Stimulated activated CD4-positive, alpha-beta T cell treated with anti-CD3 and anti-CD28 coated beads, Interleukin-4, amount 100 ng/mL, for 24 hours (primary cell): ENCODE results near the gene PRODH2.

Source experiments
- DNase-seq: peaks from one replicate; pipeline ENCODE4 v3.0.0-alpha.2; 2020

Gene PRODH2

DNA sequence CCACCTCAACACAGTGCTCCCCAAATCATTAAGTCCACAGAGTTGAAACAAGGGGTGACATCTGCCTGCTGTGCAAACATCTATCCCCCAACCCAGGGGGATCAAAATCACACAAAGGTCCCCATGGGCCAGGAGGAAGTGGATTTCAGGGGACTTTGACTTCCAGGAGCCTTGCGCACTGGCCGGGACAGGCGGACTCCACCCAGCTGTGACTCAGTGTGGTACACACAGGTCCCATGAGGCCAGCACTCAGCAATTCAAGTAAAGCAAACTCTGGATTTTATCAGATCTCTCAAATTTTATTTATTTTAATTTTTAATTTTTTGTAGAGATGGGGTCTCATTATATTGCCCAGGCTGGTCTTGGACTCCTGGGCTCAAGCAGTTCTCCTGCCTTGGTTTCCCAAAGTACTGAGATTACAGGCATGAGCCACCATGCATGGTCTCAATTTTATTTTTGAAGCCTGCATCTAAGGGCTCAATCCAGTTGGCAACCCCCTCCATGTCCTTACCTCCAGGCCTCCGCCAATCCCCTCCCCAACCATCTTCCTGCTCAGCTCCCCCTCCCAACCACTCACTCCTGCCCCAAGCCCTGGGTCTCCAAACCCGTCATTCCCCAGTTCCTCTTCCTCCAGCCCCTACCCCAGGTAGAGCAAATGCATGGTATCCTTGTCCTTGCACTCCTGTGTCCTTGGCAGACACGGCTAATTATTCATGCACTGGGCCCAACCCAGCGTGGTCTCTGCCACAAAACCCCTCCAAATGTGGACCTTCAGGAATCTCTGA, 19.1 kb downstream of the PRODH2 start:
- DNase-seq, result no peak

DNA sequence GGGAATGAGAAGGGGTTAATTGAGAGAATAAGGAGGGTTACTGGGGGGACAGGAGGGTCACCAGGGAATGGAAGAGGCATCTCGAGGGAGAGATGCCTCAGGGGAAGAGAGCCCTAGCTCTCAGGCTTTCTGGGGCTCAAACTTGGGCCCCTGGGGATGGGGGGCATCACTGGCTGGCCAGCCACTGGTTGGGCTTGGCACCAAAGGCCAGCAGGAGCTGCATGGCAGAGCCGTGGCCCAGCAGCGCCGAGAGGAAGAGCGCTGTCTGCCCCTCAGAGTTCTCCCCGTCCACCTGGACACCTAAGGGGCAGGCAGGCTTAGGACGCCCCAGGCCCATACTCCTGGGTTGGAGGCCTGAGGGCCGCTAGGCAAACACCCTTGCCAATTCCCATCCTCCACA, 19.8 kb downstream of the PRODH2 start:
- no peak for DNase-seq

DNA sequence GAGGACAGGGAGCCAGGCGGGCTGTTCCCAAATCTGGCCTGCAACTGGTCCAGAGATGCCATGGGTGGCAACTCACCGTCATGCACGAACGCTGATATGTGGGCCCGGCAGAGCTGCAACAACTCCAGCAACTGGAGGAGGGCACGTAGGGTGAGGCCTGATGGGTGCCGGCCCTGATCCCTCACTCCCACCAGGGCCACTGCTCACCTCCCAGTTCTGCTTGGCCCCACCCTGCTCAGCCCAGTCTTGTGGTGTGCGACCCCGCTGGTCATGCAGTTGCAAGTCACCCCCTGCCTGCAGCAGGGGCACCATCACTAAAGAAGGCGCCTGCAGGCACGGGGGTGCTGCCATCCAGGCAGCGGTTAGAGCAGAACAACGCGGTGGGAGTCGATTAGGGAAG, 20.3 kb downstream of the PRODH2 start:
- DNase-seq, result no peak

DNA sequence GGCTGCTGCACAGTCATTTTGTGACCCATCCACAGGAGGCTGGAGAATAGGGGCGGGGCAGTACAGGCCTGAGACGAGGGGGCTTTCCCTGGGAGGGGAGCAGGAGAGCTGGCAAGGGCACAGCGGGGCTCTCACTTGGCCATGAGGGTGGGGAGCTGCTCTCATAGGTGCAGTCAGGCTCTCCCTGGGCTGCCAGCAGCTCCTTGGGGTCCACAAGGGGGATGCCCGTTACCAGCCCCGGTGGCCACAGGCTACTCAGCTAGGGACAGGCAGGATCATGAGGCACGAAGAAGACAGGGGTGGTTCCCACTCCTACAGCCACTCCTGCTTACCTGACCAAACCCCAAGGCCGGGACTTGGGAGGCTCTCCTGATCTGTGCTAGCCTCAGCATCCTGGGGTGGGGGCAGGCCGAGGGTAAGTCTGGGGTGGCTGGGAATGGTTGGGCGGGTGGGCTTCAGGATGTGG, 20.8 kb downstream of the PRODH2 start:
- no peak for DNase-seq

DNA sequence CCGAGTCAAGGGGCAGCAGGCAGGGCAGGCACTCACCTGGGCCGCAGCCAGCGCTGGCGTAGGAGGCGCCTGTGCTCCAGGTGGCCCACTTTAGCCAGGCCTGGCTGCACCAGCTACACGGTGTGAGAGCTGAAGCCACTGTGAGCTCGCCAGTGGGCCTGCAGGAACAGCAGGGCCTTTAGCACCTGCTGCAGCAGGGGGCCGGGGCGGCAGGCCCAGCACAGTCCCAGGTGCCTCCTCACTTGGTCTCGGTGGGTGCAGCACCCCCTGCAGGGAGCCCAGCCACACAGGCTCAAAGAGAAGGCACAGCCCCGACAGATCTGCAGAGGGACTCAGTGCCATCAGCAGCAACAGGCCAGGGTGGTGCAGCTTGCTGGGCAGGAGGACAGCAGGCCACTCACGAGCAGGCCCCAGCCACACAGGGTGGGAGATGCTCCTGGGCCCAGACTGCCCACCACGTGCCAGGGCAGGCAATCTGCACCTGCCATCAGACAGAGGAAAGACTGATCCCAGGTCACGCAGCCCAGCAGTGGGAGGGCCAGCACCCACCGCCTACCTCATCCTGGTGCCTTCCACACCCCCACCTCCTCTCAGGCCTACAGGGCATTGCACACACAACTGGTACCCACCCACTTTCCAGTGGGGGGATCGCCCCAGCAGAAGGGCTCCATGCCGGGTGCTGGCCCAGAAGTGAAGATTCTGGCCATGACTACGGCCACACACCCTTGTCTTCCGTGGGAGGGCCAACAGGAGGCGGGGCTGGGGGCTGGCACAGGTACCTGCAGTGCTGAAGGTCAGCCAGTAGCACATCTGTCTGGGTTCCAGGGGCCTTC, 21.4 kb downstream of the PRODH2 start:
- no peak for DNase-seq

DNA sequence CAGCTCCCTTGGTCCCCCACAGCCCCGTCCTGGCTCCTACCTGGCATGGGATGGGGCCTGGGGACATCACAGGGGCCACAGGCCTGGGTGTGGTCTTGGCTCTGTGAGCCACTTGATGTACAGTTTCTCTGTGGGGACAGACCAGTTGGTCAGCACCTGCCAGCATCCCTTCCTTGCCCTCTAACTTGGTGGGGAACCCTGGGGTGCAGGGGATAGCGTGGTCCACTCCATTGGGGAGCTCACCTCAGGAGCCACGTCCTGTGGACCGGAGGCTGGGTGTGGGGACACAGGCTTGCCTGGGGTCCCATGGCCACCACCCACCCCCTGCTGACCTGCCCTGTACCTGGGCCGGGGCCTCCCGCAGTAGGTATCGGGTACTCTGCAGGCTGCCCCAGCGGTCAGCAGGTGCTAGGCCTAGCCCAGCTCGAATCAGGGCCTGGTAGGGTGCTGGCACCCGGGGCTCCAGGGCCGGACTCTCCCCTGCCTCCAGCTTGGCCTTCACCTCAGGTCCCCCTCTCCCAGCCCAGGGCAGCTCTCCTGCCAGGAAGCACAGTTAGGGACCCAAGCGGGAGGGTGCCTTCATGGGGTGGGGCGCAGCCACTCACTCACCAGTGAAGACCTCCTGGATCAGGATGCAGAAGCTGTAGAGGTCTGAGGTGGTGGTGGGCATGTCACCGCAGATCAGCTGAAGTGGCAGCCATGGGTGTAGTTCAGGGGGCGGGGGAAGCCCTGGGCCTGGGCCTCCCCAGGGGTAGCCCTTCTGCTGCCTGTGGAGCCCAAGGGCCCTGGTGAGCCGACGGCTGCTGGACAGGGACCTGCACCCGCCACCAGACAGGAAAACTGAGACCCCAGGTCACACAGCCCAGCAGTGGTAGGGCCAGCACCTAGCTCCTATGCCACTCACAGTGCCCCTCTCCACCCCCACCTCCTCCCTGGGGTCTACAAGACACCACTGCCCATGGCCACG, 22.4 kb downstream of the PRODH2 start:
- DNase-seq, result no peak

DNA sequence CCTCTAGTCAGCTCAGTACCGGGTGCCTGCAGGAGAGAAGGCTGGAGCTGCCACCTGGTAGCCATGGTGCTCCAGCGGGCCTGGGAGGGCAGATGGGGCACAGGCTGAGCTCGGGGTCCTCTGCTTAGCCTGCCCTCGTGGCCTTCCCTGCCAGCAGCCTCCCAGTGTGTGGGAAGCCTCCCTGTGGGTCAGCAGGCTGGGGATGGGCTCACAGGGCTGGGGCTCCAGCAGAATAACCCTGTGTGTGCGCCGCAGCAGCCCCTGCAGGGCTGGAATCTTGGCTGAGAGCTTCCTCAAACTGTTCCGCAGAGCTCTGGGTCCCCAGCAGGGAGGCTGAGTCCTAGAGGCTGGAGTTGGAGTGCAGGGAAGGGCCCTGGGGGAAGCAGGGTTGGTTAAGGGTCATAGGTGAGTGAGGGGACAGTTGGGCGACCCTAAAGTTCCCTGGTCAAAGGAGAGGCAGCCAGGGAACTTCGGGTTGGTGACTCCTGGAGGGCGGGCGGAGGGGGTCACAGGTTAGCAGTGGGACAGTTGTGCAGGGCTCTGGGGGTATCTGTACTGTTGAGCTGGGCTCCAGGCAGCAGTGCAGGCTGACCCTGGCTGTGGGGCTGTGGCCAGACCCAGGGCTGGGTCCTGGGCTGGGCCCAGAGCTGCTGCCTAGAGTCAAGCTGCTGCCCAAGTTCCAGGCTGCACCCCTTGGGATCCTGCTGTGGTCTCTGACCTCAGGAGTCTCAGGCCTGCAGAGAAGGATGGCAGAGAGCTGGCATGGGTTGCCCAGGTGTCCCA, 23.3 kb downstream of the PRODH2 start:
- DNase-seq, result no peak

DNA sequence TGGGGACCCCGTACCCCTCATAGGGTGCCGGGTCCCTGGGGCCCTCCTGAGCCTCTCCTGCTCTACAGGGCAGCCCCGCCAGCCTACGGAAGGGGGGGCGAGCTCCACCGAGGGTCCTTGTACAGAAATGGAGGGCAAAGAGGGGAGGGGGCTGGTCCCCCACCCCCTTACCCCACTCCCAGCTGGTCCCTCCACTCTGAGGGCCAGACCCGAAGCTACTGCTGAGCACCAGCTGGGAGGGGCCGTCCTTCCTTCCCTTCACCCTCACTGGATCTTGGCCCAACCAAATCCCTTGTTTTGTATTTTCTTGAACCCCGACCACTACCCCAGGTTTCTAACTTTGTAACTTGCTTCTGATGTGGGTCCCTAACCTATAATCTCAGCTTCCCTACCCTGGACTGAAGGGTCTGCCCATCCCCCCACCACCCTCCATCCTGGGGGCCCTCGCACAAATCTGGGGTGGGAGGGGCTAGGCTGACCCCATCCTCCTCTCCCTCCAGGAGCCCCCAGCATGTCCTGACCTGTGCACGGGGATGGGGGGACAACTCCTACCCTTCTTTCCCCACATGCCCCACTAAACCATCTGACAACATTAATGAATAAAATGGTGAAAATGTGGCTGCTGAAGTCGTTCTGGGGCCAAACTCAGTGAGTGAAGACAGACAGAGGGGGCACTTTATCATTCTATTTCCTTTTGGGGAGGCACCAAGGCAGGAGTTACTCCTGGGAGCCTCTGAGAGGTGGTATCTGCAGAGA, 24.3 kb downstream of the PRODH2 start:
- no peak for DNase-seq

DNA sequence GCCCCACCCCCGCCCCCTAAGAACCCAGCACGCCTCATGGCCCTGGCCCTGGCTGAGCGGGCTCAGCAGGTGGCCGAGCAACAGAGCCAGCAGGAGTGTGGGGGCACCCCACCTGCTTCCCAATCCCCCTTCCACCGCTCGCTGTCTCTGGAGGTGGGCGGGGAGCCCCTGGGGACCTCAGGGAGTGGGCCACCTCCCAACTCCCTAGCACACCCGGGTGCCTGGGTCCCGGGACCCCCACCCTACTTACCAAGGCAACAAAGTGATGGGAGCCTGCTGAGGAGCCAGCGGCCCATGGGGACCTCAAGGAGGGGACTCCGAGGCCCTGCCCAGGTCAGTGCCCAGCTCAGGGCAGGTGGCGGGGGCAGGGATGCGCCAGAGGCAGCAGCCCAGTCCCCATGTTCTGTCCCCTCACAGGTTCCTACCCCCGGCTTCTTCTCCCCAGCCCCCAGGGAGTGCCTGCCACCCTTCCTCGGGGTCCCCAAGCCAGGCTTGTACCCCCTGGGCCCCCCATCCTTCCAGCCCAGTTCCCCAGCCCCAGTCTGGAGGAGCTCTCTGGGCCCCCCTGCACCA, 25.3 kb downstream of the PRODH2 start:
- DNase-seq, result no peak

- no peak for DNase-seq
Observed at GRCh38 chr19:35786299-35787160, 26.1 kb downstream of the PRODH2 start.

DNA sequence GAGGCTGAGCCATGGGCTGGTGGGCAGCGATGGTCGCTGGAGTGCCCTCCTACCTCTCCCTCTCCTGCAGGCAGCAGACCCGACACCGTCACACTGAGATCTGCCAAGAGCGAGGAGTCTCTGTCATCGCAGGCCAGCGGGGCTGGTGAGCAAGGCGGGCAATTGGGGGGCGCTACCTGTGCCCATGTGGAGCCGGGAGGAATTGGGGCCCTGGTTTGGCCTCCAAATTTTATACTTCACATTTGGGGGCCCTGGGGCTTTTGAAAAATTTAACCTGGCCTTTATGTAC, 27.4 kb downstream of the PRODH2 start:
- no peak for DNase-seq

- DNase-seq, result no peak
Observed at GRCh38 chr19:35784503-35785338, 27.9 kb downstream of the PRODH2 start.

DNA sequence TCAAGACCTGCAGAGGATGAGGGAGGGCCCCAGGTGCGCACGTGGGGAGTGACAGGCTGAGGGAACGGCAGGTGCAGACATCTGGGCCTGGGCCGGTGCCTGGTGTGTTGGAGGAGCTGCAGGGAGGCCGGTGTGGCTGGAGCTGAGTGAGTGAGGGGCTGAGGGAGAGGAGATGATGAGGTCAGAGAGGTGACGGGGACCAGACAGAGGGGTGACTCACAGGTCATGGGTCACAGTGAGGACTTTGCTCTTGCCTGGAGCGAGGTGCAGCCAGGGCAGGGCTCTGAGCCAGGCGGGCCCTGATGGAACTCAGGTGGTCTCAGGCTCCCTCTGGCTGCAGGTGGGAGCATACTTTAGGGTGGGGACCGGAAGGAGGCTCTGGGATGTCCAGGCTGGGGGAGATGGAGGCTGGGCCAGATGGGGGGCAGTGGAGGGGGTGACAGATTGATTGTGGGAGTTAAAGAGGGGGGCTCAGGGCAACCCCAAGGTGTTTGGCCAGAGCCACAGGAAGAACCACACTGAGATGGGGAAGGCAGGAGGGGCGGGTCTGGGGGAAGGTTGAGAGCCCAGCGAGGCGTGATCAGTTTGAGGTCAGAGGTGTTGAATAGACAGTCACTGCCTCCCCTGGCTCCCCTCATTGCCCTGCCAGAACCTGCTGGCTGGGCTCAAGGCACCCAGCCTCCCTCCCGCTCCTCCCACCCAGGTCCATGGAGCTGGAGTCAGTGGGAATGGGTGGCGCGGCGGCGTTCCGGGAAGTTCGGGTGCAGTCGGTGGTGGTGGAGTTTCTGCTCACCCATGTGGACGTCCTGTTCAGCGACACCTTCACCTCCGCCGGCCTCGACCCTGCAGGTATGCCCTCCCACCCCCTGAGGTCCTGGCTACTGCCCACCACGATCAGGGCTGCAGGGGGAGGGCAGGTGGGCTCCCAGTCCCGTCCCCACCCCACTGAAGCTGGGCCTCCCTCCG, 28.9 kb downstream of the PRODH2 start:
- no peak for DNase-seq

- no peak for DNase-seq
Observed at GRCh38 chr19:35782589-35782988, 30.1 kb downstream of the PRODH2 start.

GRCh38 chr19:35781650-35782049, 31.0 kb downstream of the PRODH2 start:
- no peak for DNase-seq

- DNase-seq, result no peak
Observed at GRCh38 chr19:35780717-35781116, 31.9 kb downstream of the PRODH2 start.

DNA sequence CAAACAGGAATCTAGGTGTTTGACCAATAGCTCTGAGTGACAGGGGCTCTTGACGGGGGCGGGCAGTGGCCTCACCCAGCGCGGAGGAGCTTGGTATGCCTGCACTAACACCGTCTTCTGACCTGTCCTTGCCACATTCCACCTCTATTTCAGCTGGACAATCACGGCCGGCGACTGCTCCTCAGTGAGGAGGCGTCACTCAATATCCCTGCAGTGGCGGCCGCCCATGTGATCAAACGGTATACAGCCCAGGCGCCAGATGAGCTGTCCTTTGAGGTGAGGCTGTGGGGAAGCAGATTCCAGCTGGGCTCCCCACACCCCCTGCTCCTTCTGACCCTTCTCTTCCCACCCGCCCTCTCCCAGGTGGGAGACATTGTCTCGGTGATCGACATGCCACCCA, 32.6 kb downstream of the PRODH2 start:
- DNase-seq, result no peak

DNA sequence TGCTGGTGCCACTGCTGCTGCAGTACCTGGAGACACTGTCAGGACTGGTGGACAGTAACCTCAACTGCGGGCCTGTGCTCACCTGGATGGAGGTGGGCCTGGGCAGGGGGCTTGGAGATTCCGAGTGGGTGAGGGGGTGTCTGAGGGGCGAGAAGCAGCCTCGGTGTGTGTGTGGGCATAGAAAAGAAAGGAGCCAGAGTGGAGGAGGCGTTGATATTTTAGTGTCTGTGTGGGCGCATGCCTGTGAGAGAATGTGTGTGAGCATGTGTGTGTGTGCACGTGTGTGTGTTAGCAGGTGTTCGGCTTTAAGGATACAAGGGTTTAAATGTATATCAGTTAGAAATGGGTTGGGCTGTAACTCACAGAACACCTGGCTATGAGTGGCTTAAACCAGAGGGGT, 33.6 kb downstream of the PRODH2 start:
- no peak for DNase-seq
